HG03558 (cell line): Measurements from ENCODE around the gene PFKP.
"Not testable (repeated sequence)": the region's sequence is repeated elsewhere in the genome, so short reads cannot be mapped to it uniquely, and the experiment has no call there.

Experiments used
- ATAC-seq: cut with Tn5 transposase; IDR thresholded peaks from one replicate; pipeline ENCODE4 v1.9.1; 2021; ENCODE audit warnings: moderate number of reproducible peaks; ENCODE audit not compliant: unreplicated experiment; ENCODE audit errors: extremely low read depth

The PFKP gene

GRCh38 chr10:3147117-3147820 lies 79.9 kb downstream of the PFKP start:
- ATAC-seq = no peak

GRCh38 chr10:3148041-3148440 lies 80.7 kb downstream of the PFKP start:
- no peak for ATAC-seq

GRCh38 chr10:3148994-3149393 lies 81.6 kb downstream of the PFKP start:
- no peak for ATAC-seq

- ATAC-seq = no peak
Measured at GRCh38 chr10:3149918-3150317, 82.6 kb downstream of the PFKP start.

- no peak for ATAC-seq
Measured at GRCh38 chr10:3150366-3150765, 83.0 kb downstream of the PFKP start.

GRCh38 chr10:3150961-3151360 lies 83.6 kb downstream of the PFKP start:
- ATAC-seq = no peak

- ATAC-seq = no peak
Measured at GRCh38 chr10:3151889-3152565, 84.7 kb downstream of the PFKP start.

GRCh38 chr10:3152566-3152935 lies 85.2 kb downstream of the PFKP start:
- no peak for ATAC-seq

GRCh38 chr10:3154666-3155065 lies 87.3 kb downstream of the PFKP start:
- no peak for ATAC-seq

GRCh38 chr10:3159152-3159551 lies 91.8 kb downstream of the PFKP start:
- no peak for ATAC-seq

GRCh38 chr10:3162533-3162932 lies 95.2 kb downstream of the PFKP start:
- no peak for ATAC-seq

- ATAC-seq = no peak
Measured at GRCh38 chr10:3163879-3164278, 96.5 kb downstream of the PFKP start.

GRCh38 chr10:3165196-3165595 lies 97.8 kb downstream of the PFKP start:
- no peak for ATAC-seq

- no peak for ATAC-seq
Measured at GRCh38 chr10:3166496-3167290, 99.3 kb downstream of the PFKP start.

- no peak for ATAC-seq
Measured at GRCh38 chr10:3167611-3168330, 100.4 kb downstream of the PFKP start.

- no peak for ATAC-seq
Measured at GRCh38 chr10:3169271-3169670, 101.9 kb downstream of the PFKP start.

- no peak for ATAC-seq
Measured at GRCh38 chr10:3169673-3170072, 102.3 kb downstream of the PFKP start.

- not testable (repeated sequence) for ATAC-seq
Measured at GRCh38 chr10:3171488-3171887, 104.1 kb downstream of the PFKP start.

- ATAC-seq = no peak
Measured at GRCh38 chr10:3172081-3172445, 104.7 kb downstream of the PFKP start.

- peak; percentile 95 for ATAC-seq
Measured at GRCh38 chr10:3172446-3173170, 105.3 kb downstream of the PFKP start, which contains the start of gene PITRM1. TSS of gene PITRM1 (minus strand) at chr10:3172782. CDS start at chr10:3172772, 10 bp downstream.
